AG09319 (cell line): Measurements from ENCODE around the gene SH3PXD2A.

Experiments used
- DNase-seq: peaks from one replicate; pipeline ENCODE4 v3.0.0-alpha.2; 2010; ENCODE audit warnings: low read depth; ENCODE audit errors: extremely low read depth
- CTCF ChIP-seq: IDR thresholded peaks from 2 replicates; pipeline ENCODE4 v1.5.1; 2011; ENCODE audit warnings: low read depth, mild to moderate bottlenecking, inconsistent platforms, low read length, moderate library complexity

SH3PXD2A gene

DNA sequence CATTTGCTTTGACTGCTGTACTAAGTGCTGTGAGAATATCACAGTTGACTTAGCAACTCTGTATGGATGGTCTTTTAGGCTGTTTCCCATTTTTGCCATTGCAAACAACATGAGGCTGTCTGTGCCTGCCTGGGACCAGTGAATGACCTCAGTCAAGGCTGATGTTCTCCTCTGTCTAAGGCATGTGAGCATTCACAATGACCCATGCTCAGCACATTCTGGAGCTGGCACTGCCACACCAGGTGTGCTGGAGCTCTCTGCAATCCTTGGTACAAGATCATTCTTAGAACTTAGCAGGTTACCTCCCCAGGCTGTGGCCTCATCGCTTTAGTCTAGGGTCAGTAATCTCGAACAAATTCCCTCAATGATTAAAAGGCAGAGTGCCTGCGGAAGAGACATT is 61.9 kb downstream of the SH3PXD2A start:
- TF ChIP-seq CTCF, result no peak
- DNase-seq, result no peak

DNA sequence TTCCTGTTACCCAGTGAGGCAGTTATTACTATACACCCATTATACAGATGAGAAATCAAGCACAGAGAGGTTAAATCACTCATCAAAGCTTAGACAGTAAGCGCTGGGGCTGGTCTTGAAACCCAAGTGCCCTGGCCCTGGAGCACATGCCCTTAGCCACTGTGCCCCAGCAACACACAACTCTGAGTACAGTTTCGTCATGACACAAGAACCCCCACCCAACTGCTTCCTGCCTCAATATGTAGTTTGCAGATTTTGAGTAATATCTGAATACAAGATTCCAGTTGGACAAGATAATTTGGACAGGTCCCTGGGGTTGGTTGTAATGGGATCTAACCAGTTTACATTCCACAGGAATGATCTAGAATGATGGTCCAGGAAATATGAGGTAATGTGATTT is 62.8 kb downstream of the SH3PXD2A start:
- DNase-seq, result no peak
- no peak for TF ChIP-seq CTCF

DNA sequence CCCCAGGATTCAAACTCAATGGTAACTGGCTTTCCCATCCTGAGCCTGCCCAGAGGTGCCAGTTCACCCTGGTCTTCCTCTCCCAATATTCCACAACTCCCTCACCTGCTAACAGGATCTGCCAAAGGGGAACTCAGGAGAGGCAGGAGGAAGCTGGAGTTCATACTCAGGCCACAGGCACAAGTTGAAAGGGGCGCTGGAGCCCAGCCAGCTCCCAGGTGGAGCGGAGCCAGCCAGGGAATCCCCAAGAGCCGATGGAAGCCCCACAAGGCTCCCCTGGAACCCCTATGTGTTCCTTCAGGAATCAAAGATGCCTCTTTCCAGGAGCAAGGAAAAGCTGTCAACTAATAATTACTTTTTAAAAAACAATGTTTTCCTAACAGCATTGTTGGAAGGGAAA is 63.5 kb downstream of the SH3PXD2A start:
- no peak for DNase-seq
- no peak for TF ChIP-seq CTCF

- no peak for DNase-seq
- no peak for TF ChIP-seq CTCF
These were observed 64.1 kb downstream of the SH3PXD2A start for GRCh38 chr10:103791291-103791690.

- no peak for DNase-seq
- no peak for TF ChIP-seq CTCF
These were observed 64.8 kb downstream of the SH3PXD2A start for GRCh38 chr10:103790580-103790979.

GRCh38 chr10:103789771-103790201 is 65.6 kb downstream of the SH3PXD2A start:
- no peak for DNase-seq
- TF ChIP-seq CTCF, result no peak

DNA sequence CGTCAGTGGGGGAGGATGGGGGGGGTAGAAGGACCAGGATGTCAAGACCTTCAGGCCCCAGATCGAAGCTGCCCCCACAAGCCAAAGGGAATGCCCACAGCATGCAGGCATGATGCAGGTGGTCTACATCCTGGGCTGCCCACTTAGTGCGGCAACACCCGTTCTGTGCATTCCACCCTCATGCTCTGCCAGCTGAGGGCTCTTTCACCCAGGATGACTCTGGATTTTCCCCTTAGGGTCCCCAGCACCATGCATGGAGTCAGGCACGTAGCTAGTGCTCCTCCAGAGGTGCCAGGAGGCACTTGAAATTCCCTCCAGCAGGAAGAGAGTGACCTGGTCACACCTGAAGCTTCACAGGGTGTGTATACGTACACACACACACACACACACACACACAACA is 66.2 kb downstream of the SH3PXD2A start:
- no peak for TF ChIP-seq CTCF
- DNase-seq, result no peak

- no peak for DNase-seq
- no peak for TF ChIP-seq CTCF
These were observed 68.0 kb downstream of the SH3PXD2A start for GRCh38 chr10:103787331-103787730.
